PC-9 (cell line): ENCODE results near the gene PARP12. TPM values are rescaled to one million over a fixed set of nuclear protein-coding genes. Genes with fewer than 3 reads are reported as not detected.

Experiments used
- BruUV-seq: library from RNA; stranded (reverse); fragments of 400-500 nt; replicated peaks from 2 replicates; lab custom pipeline; 2021; lab: Mats Ljungman, UMichigan
- CTCF ChIA-PET: fragments of 300-600 bp; sonication (Branson Sonifier 250); formaldehyde crosslinking; loops from one replicate; lab custom pipeline; 2022; ENCODE audit warnings: antibody characterized with exemption; lab: Charles Lee
- POLR2A ChIA-PET: fragments of 300-600 bp; sonication (Branson Sonifier 250); formaldehyde crosslinking; loops from one replicate; lab custom pipeline; 2022; ENCODE audit warnings: antibody characterized with exemption; ENCODE audit not compliant: unreplicated experiment; lab: Charles Lee
- DNase-seq, 2 experiments: peaks; one replicate each; pipeline versions ENCODE4 v3.0.0 to v3.0.0-alpha.2; 2015 to 2022; ENCODE audit warnings: mixed read lengths in 1 of 2
- H2AFZ ChIP-seq: fragments of 200-600 bp; sonication (generic); 2 replicates; pipeline ENCODE4 v1.8.1; 2017; ENCODE audit warnings: antibody characterized with exemption
- H3F3A ChIP-seq: fragments of 200-600 bp; sonication (generic); 2 replicates; pipeline ENCODE4 v1.8.1; 2017; ENCODE audit warnings: antibody characterized with exemption, mild to moderate bottlenecking, low read depth; ENCODE audit not compliant: insufficient read depth
- H3K27ac ChIP-seq: fragments of 200-600 bp; sonication (generic); 2 replicates; pipeline ENCODE4 v1.6.1; 2016; ENCODE audit warnings: mixed run types
- H3K27me3 ChIP-seq: fragments of 200-600 bp; sonication (generic); 2 replicates; pipeline ENCODE4 v1.6.1; 2016; ENCODE audit warnings: low read depth, mixed run types; ENCODE audit not compliant: insufficient read depth
- H3K36me3 ChIP-seq: fragments of 200-600 bp; sonication (generic); 2 replicates; pipeline ENCODE4 v1.6.1; 2016; ENCODE audit warnings: low read depth, mixed run types
- H3K4me1 ChIP-seq: fragments of 200-600 bp; sonication (generic); replicated peaks from 2 replicates; pipeline ENCODE4 v1.6.1; 2016; ENCODE audit warnings: mixed run types; ENCODE audit not compliant: insufficient read depth
- H3K4me2 ChIP-seq: fragments of 200-600 bp; sonication (generic); 2 replicates; pipeline ENCODE4 v1.6.1; 2017; ENCODE audit warnings: mixed run types
- H3K4me3 ChIP-seq: fragments of 200-600 bp; sonication (generic); 2 replicates; pipeline ENCODE4 v1.6.1; 2016; ENCODE audit warnings: mixed run types
- H3K79me2 ChIP-seq: fragments of 200-600 bp; sonication (generic); 2 replicates; pipeline ENCODE4 v1.6.1; 2017; ENCODE audit warnings: low read depth, mixed run types
- H3K9me2 ChIP-seq: fragments of 200-600 bp; sonication (generic); 2 replicates; pipeline ENCODE4 v1.8.1; 2017; ENCODE audit warnings: mild to moderate bottlenecking; ENCODE audit not compliant: insufficient read depth
- H3K9me3 ChIP-seq: fragments of 200-600 bp; sonication (generic); 2 replicates; pipeline ENCODE4 v1.8.1; 2016; ENCODE audit warnings: low read depth; ENCODE audit not compliant: insufficient read depth
- H4K20me1 ChIP-seq: fragments of 200-600 bp; sonication (generic); 2 replicates; pipeline ENCODE4 v1.8.1; 2017; ENCODE audit not compliant: insufficient read depth
- CTCF ChIP-seq: fragments of 200-600 bp; sonication (generic); conservative IDR thresholded peaks from 2 replicates; pipeline ENCODE4 v1.6.1; 2017; ENCODE audit warnings: mixed run types, antibody characterized with exemption, mild to moderate bottlenecking, moderate library complexity
- EZH2 ChIP-seq: fragments of 200-600 bp; sonication (generic); IDR thresholded peaks from 2 replicates; pipeline ENCODE4 v1.8.0; 2017; ENCODE audit warnings: antibody characterized with exemption, low read depth
- intact Hi-C: fragments of 100-400 bp; cut with micrococcal nuclease; formaldehyde crosslinking; loops from one replicate; pipeline ENCODE4 v1.10.0; 2022; ENCODE audit not compliant: unreplicated experiment
- total RNA-seq: library from RNA; stranded (reverse); gene quantifications from 2 replicates; pipeline ENCODE4 v1.2.3, GENCODE V29; 2021

The PARP12 gene
- total RNA-seq, 1 experiment from 2014 or later, result 32.4 TPM

DNA sequence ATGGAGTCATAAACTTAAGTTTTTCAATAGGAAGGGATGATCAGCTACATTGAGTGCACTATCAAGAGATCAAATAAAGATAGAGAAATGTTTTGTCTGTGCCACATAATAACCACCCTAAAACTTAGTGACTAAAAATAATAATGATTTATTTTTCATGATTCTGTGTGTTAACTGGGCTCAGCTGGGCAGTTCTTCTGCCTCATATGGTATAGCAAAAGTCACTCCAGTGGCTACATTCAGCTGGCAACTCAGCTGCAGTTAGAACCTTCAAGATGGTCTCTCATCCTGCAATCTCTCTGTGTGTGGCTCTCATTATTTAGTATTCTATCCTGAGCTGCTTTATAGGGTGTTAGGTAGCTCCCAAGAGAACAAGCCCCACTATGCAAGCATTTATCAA, 7.8 kb upstream of the PARP12 start:
- Histone ChIP-seq H3K9me3 (peaks cover 21% of the 10 kb centered on the region), H3K79me2 (no peaks in the 10 kb centered on the region), H3K27ac (no peak overlapping the region), H3K4me3 (no peak overlapping the region), H3K36me3 (no peaks in the 10 kb centered on the region), H3K9me2 (no peaks in the 10 kb centered on the region), H3K27me3 (no peaks in the 10 kb centered on the region), H2AFZ (no peak overlapping the region), H4K20me1 (no peaks in the 10 kb centered on the region), H3K4me2 (no peak overlapping the region), H3F3A (no peaks in the 10 kb centered on the region), H3K4me1 (no peaks in the 10 kb centered on the region)
- ChIA-PET CTCF (no interaction called here), POLR2A (interaction anchor here (0.6 kb wide), 1 partner anchor 621 kb away, joined by 7 read pairs; no protein-coding TSS in a partner anchor)
- no TSS peak for BruUV-seq
- DNase-seq, result no peak
- no peak for TF ChIP-seq EZH2
- TF ChIP-seq CTCF, result no peak
- intact Hi-C loops, result no loop called here

GRCh38 chr7:140069298-140069949, 6.7 kb upstream of the PARP12 start:
- TF ChIP-seq CTCF (no peak), EZH2 (no peak)
- H3K27ac ChIP-seq, result no peak overlapping the region
- DNase-seq, result no peak
- POLR2A ChIA-PET, result no interaction called here
- no peak overlapping the region for H3K4me3 ChIP-seq
- no peaks in the 10 kb centered on the region for H4K20me1 ChIP-seq
- no TSS peak for BruUV-seq
- peaks cover 21% of the 10 kb centered on the region for H3K9me3 ChIP-seq
- no peaks in the 10 kb centered on the region for H3K36me3 ChIP-seq
- no peaks in the 10 kb centered on the region for H3K27me3 ChIP-seq
- H3K4me1 ChIP-seq, result no peaks in the 10 kb centered on the region
- no peak overlapping the region for H3K4me2 ChIP-seq
- intact Hi-C loops, result loop anchor here (10.0 kb wide), 1 partner anchor 245 kb away; no protein-coding TSS in a partner anchor
- no peaks in the 10 kb centered on the region for H3K9me2 ChIP-seq
- no peaks in the 10 kb centered on the region for H3F3A ChIP-seq
- H3K79me2 ChIP-seq, result no peaks in the 10 kb centered on the region
- CTCF ChIA-PET, result no interaction called here
- no peak overlapping the region for H2AFZ ChIP-seq

DNA sequence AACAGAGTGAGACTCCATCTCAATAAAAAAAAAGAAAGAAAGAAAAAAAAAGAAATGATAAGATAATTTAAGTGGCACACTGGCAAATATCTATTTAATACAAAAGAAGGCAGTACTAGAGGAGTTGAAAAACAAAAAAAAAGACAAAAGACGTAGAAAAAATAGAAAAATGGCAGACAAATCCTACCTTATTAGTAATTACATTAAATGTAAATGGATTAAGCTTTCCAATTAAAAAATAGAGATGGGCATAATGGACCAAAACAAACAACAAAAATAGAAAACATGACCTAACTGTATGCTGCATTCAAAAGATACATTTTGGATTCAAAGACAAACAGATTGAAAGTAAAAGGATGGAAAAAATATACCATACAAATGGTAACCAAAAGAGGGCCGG, 5.3 kb upstream of the PARP12 start:
- H3F3A ChIP-seq, result no peaks in the 10 kb centered on the region
- CTCF ChIA-PET, result no interaction called here
- DNase-seq, result no peak
- no peaks in the 10 kb centered on the region for H3K36me3 ChIP-seq
- no peak overlapping the region for H2AFZ ChIP-seq
- intact Hi-C loops, result loop anchor here (10.0 kb wide), 1 partner anchor 247 kb away; no protein-coding TSS in a partner anchor
- H3K4me1 ChIP-seq, result no peaks in the 10 kb centered on the region
- H3K27me3 ChIP-seq, result no peaks in the 10 kb centered on the region
- TF ChIP-seq CTCF (no peak), EZH2 (no peak)
- no peaks in the 10 kb centered on the region for H3K9me2 ChIP-seq
- no peaks in the 10 kb centered on the region for H3K79me2 ChIP-seq
- no peak overlapping the region for H3K4me3 ChIP-seq
- H3K27ac ChIP-seq, result no peak overlapping the region
- peaks cover 21% of the 10 kb centered on the region for H3K9me3 ChIP-seq
- POLR2A ChIA-PET, result interaction anchor here (0.6 kb wide), 1 partner anchor 511 kb away, joined by 3 read pairs; no protein-coding TSS in a partner anchor
- no peak overlapping the region for H3K4me2 ChIP-seq
- no TSS peak for BruUV-seq
- H4K20me1 ChIP-seq, result no peaks in the 10 kb centered on the region
